Astrocyte (in vitro differentiated cells and primary cell): ENCODE data around the gene FGF23.

Source experiments
- EZH2 ChIP-seq: IDR thresholded peaks from 2 replicates; pipeline ENCODE4 v1.6.1; 2012; ENCODE audit warnings: mild to moderate bottlenecking, low read length, inconsistent platforms; ENCODE audit not compliant: insufficient read depth
- TF ChIP-seq, protein P1 (sequence below): IDR thresholded peaks from 2 replicates; pipeline ENCODE4 v1.5.1; 2011; ENCODE audit warnings: low read depth, mild to moderate bottlenecking, inconsistent platforms, low read length, moderate library complexity; ENCODE audit not compliant: insufficient read depth

GRCh38 chr12:4417936-4418335 lies 38.4 kb upstream of the FGF23 start:
- TF ChIP-seq, protein P1, sequence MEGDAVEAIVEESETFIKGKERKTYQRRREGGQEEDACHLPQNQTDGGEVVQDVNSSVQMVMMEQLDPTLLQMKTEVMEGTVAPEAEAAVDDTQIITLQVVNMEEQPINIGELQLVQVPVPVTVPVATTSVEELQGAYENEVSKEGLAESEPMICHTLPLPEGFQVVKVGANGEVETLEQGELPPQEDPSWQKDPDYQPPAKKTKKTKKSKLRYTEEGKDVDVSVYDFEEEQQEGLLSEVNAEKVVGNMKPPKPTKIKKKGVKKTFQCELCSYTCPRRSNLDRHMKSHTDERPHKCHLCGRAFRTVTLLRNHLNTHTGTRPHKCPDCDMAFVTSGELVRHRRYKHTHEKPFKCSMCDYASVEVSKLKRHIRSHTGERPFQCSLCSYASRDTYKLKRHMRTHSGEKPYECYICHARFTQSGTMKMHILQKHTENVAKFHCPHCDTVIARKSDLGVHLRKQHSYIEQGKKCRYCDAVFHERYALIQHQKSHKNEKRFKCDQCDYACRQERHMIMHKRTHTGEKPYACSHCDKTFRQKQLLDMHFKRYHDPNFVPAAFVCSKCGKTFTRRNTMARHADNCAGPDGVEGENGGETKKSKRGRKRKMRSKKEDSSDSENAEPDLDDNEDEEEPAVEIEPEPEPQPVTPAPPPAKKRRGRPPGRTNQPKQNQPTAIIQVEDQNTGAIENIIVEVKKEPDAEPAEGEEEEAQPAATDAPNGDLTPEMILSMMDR: no peak
- TF ChIP-seq EZH2: no peak
